Measurements from ENCODE around the gene IL12RB2.

GRCh38 chr1:67399199-67399993 is 91.7 kb downstream of the IL12RB2 start:
- no peak for TF ChIP-seq CTCF (conservative IDR thresholded peaks at IDR 0.05 in 1 of 2, IDR thresholded peaks at IDR 0.05 in 1 of 2; ENCODE audit: low read depth in 1 of 2, low read length in 2 of 2)
- TF ChIP-seq EZH2 (IDR thresholded peaks at IDR 0.05; ENCODE audit: low read length, missing control alignments): no peak
